HG03521 (cell line): Measurements from ENCODE around the gene ULBP2.

Source experiments
- ATAC-seq: cut with Tn5 transposase; IDR thresholded peaks from one replicate; pipeline ENCODE4 v1.9.1; 2021; ENCODE audit warnings: mild to moderate bottlenecking, moderate library complexity; ENCODE audit not compliant: unreplicated experiment

Gene ULBP2

DNA sequence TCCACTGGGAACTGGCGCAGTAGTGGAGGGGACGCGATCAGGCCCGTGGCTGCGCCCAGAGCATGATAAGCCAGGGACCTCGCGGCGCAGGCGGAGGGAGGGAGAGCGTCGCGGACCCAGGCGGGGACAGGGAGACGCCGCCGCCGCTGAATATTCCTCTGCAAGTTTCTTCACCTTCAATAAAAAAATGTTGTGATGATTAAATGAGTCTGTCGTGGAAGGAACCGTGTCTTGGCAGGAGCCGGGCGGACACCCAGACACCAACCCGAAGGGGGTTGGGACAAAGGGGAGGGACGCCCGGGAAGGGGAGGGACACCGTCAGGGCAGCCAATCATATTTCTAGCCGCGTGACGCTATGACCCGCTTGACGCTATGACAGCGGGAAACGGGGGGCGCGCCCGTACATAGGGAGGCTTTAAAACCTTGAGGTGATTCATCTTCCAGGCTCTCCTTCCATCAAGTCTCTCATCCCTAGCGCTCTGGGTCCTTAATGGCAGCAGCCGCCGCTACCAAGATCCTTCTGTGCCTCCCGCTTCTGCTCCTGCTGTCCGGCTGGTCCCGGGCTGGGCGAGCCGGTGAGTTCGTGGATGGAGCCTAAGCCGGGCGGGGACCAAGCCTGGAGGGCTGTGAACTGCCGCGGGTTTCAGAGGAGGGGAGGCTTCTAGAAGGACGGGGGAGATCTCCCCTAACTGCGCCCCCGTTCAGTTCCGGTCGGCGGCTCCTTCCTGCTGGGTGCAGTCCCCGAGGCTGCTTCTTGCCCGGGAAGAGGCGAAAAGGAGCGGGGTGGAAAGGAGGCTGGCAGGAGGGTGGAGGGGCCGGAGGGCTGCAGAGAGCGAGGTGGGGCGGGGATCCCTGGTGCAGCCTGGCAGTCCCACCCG, at the start of gene ULBP2:
ULBP2 (plus strand) TSS at position 432 of the 878 bp plus-strand sequence; CDS start at position 491, 59 bp downstream.
- no peak for ATAC-seq

DNA sequence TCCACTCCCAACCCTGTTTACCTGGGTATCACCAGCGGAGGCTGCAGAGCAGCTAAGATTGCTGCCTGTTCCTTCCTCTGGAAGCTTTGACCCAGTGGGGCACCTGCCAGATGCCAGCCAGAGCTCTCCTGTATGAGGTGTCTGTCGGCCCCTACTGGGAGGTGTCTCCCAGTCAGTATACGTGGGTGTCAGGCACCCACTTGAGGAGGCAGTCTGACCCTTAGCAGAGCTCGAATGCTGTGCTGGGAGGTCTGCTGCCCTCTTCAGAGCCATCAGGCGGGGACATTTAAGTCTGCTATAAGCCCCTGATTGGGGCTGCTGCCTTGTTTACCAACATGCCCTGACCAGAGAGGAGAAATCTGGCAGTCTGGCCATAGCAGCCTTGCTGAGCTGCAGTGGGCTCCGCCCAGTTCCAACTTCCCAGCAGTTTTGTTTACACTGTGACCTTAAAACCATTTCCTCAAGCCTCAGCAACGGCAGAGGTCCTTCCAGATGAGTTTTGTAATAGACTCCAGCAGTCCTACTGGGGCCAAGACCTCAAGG, 46.7 kb upstream of the ULBP2 start:
- ATAC-seq, result no peak

DNA sequence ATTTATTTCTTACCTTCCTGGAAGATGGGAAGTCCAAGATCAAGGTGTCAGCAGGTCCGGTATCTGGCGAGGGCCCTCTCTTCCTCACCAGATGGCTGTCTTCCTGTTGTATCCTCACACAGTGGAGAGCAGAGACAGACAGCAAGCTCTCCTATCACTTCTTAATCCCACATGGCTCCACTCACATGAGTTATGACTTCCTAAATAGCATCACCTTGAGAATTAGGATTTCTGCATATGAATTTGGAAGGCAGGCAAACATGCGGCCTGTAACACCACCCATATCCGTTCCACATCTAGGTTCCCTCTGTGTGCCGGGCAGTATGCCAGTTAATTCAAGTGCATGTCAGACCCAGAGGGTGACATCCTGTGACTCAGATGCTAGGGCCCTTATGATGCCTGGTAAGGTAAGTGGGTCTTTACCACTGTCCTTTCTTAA, 46.0 kb upstream of the ULBP2 start:
- ATAC-seq, result no peak

GRCh38 chr6:149896491-149896890, 45.3 kb upstream of the ULBP2 start:
- ATAC-seq, result no peak

- ATAC-seq, result no peak
These were observed 44.7 kb upstream of the ULBP2 start for GRCh38 chr6:149897015-149897697.

DNA sequence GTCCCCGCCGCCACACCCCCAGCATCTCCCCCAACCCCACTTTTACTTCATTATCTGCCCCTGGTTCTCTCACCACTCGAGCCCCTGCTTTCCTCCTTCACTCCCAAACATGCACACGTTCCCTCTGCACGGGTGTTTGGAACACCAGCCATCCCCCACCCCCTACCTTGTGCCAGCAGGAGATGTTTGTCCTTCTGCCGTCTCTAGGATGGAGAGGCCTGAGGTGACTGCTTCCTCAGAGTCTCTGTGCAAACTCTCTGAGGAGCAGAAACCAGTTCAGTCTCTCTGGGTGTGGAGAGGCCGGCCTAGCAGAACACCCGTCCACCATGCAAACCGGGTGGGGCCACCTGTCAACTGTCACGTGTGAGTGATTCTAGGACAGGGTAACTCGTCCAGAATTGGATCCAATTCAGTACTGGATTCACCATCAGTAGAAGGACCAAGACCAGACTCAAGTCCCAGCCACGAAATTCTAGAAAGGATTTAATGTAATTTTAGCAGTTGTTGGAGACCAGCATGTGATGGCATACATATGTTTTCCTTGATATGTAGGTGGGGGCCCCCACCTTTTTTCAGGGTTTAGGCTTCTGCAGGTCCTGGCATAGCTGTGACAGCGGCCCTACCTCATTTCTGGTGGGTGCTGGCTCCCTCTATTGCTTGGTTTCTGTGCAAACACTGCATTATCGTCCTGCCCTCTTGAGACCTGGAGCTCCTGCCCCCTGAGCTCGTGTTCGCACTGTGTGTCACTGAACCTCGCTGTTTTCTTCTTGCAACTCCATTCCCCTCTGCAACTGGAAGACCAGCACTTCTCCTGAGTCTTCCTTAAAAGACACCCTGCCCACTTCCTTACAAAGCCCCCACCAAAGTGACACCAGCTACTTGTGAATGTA, 43.7 kb upstream of the ULBP2 start, which contains the start of gene RAET1E:
RAET1E (minus strand) TSS at position 259 of the 890 bp plus-strand sequence. CDS start 7,212 bp downstream, outside the sequence.
- ATAC-seq, result no peak

DNA sequence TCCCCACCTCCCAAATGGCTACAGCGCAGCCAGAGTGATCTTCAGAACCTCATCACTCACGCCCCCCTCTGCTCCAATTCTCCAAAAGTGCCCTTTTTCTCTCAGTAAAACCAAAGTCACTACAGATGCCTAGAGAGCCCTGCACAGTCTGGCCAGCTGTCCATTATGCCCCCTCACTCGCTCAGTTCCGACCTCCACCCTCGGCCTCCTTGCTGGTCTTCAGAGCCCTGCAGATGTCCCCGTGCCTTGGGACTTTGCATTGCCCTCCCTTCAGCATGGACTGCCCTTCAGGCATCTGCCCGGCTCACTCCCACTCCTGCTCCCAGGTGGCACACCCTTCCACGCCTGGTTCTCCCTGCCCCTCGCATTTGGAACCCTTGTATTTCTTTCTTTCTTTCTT, 42.8 kb upstream of the ULBP2 start:
- ATAC-seq, result no peak

DNA sequence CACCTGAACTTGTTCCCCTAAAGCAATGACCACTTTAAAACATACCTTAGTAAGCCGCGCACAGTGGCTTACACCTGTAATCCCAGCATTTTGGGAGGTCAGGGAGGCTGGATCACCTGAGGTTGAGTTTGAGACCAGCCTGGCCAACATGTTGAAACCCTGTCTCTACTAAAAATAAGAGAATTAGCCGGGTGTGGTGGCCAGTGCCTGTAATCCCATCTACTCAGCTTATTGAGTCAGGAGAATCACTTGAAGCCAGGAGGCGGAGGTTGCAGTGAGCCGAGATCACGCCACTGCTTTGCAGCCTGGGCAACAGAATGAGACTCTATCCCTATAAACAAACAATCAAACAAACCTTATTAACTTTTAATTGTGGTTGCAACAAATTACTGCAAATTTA, 42.3 kb upstream of the ULBP2 start:
- ATAC-seq, result no peak

GRCh38 chr6:149899926-149900619, 41.7 kb upstream of the ULBP2 start:
- no peak for ATAC-seq

DNA sequence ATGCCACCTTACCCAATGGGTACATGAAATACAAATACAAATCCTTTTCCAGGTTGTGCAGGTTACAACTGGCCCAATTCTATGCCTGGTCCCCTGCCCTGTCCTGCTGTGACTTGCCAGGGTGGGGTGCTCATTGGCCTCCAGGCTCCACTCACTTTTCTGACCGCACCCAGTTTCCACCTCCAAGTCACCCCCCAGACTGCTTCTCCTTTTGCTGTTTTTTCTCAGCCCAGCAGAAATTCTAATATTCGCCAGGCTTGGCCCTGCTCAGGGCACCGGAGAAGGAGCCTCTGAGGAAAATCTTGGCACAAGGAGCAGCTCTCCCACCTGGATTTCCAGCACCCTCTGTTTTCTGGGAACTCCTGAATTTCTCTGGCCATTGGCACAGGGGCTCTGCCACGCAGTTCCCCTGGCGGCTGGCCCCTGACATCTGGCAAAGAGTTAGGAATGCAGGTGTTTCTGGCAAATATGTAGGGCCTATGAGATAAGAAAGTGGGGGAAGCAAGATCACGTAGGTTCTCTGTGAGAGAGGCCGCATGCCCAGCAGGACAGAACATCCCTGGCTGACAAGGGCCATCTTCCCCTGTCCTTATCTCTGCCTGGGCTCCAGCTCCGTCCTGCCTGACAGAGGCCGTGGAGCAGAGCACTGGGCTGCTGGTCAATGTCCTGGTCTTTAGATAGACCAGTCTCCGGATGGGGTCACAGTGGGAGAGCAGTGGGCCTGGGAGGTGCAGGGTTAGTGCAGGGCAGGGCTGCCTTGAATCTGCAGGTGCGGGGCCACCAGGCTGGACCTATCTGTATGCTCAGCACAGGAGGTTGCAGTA, 41.0 kb upstream of the ULBP2 start:
- no peak for ATAC-seq

GRCh38 chr6:149901444-149902140, 40.2 kb upstream of the ULBP2 start:
- no peak for ATAC-seq

- ATAC-seq, result no peak
These were observed 37.7 kb upstream of the ULBP2 start for GRCh38 chr6:149903938-149904611.

DNA sequence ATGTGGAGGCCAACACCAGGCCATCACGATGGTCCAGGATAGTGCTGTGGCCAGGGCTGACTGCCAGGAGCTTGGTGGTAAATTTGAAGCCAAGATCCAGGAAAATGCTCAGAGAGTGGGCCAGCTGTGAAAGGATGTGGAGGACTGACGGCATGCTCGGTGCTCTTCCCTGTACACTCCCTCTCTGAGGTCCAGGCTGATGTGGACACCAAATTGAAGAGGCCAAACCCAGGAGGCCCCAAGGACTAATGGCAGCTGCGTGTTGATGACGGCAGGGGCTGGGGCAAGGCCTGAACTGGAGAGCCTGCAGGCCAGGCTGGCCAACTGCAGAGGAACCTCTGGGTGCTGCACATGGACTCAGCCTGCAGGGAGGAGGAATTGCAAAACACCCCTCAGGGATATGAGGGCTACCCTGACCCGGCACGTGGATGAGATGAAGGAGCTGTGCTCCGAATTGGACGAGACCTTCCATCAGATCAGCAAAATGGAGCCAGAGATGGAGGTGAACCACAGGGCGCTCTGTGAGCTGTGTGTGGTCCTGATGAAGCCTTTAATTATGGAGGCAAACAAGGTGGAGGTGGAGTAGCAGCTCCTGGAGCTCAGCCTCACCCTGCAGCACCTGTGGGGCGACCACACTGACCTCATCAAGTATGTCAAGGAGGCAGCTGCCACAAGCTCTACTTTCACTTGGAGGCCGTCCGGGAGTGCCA, 37.0 kb upstream of the ULBP2 start:
- ATAC-seq, result no peak

- no peak for ATAC-seq
These were observed 36.4 kb upstream of the ULBP2 start for GRCh38 chr6:149905371-149905910.

- no peak for ATAC-seq
These were observed 35.9 kb upstream of the ULBP2 start for GRCh38 chr6:149905911-149906371.

GRCh38 chr6:149906405-149906804, 35.4 kb upstream of the ULBP2 start:
- ATAC-seq, result no peak

DNA sequence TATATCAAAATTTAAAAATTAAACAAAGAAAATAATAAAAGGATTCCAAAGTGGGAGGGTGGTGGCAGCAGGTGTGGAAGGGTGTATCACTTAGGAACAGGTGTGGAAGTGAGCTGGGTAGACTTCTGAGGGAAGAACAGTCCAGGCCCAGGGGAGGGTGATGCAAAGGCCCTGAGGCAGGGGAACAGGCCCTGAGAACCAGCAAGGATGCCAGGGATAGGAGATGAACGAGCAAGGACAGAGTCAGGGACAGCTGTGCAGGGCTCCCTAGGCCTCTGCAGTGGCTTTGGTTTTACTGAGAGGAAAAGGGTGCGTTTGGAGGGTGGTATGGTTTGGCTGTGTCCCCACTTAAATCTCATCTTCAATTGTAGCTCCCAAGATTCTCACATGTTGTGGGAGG, 34.5 kb upstream of the ULBP2 start:
- no peak for ATAC-seq
